MM.1S (cell line): ENCODE measurements around the gene WASHC3.

Experiments used
- EZH2 ChIP-seq: fragments of 300-600 bp; sonication (generic); optimal IDR thresholded peaks from 2 replicates; pipeline ENCODE3; 2017; ENCODE audit warnings: low read depth, mild to moderate bottlenecking, antibody characterized with exemption, low read length, mixed read lengths
- EZH2phosphoT487 ChIP-seq: fragments of 300-600 bp; sonication (generic); IDR thresholded peaks from 2 replicates; pipeline ENCODE4 v1.6.1; 2018; ENCODE audit warnings: antibody characterized with exemption, low read length
- TF ChIP-seq, protein P1 (sequence below): fragments of 300-600 bp; sonication (generic); IDR thresholded peaks from 2 replicates; pipeline ENCODE4 v1.5.1; 2016; ENCODE audit warnings: antibody characterized with exemption, low read length, mixed read lengths

DNA sequence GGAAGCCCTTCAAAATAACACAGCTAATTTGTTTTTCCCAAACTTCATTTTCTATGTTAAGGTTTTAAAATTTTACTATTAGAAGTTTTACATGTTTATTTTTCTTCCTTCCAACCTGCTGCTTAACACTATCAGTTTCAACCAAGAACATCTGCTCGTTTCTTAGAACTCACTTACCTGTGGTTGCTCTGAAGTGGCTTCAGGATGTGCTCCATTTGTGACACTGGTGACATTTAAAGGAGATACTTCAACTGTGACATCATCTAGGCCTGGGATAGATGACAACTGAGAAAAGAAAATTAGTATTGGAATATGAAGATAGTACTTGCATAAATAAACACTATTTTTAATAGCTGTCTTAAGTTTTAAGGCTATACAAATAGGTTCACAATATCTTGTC, 17.9 kb downstream of the WASHC3 start:
- TF ChIP-seq, protein P1, sequence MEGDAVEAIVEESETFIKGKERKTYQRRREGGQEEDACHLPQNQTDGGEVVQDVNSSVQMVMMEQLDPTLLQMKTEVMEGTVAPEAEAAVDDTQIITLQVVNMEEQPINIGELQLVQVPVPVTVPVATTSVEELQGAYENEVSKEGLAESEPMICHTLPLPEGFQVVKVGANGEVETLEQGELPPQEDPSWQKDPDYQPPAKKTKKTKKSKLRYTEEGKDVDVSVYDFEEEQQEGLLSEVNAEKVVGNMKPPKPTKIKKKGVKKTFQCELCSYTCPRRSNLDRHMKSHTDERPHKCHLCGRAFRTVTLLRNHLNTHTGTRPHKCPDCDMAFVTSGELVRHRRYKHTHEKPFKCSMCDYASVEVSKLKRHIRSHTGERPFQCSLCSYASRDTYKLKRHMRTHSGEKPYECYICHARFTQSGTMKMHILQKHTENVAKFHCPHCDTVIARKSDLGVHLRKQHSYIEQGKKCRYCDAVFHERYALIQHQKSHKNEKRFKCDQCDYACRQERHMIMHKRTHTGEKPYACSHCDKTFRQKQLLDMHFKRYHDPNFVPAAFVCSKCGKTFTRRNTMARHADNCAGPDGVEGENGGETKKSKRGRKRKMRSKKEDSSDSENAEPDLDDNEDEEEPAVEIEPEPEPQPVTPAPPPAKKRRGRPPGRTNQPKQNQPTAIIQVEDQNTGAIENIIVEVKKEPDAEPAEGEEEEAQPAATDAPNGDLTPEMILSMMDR: no peak
- no peak for TF ChIP-seq EZH2
- no peak for TF ChIP-seq EZH2phosphoT487
